PC-9 (cell line): ENCODE data around the gene LMF1. TPM values are rescaled to one million over a fixed set of nuclear protein-coding genes. Genes with fewer than 3 reads are reported as not detected.

Experiments
- BruUV-seq: library from RNA; stranded (reverse); fragments of 400-500 nt; replicated peaks from 2 replicates; lab custom pipeline; 2021; lab: Mats Ljungman, UMichigan
- CTCF ChIA-PET: fragments of 300-600 bp; sonication (Branson Sonifier 250); formaldehyde crosslinking; loops from one replicate; lab custom pipeline; 2022; ENCODE audit warnings: antibody characterized with exemption; lab: Charles Lee
- POLR2A ChIA-PET: fragments of 300-600 bp; sonication (Branson Sonifier 250); formaldehyde crosslinking; loops from one replicate; lab custom pipeline; 2022; ENCODE audit warnings: antibody characterized with exemption; ENCODE audit not compliant: unreplicated experiment; lab: Charles Lee
- DNase-seq, 2 experiments: peaks; one replicate each; pipeline versions ENCODE4 v3.0.0 to v3.0.0-alpha.2; 2015 to 2022; ENCODE audit warnings: mixed read lengths in 1 of 2
- H2AFZ ChIP-seq: fragments of 200-600 bp; sonication (generic); 2 replicates; pipeline ENCODE4 v1.8.1; 2017; ENCODE audit warnings: antibody characterized with exemption
- H3F3A ChIP-seq: fragments of 200-600 bp; sonication (generic); 2 replicates; pipeline ENCODE4 v1.8.1; 2017; ENCODE audit warnings: antibody characterized with exemption, mild to moderate bottlenecking, low read depth; ENCODE audit not compliant: insufficient read depth
- H3K27ac ChIP-seq: fragments of 200-600 bp; sonication (generic); 2 replicates; pipeline ENCODE4 v1.6.1; 2016; ENCODE audit warnings: mixed run types
- H3K27me3 ChIP-seq: fragments of 200-600 bp; sonication (generic); 2 replicates; pipeline ENCODE4 v1.6.1; 2016; ENCODE audit warnings: low read depth, mixed run types; ENCODE audit not compliant: insufficient read depth
- H3K36me3 ChIP-seq: fragments of 200-600 bp; sonication (generic); 2 replicates; pipeline ENCODE4 v1.6.1; 2016; ENCODE audit warnings: low read depth, mixed run types
- H3K4me1 ChIP-seq: fragments of 200-600 bp; sonication (generic); replicated peaks from 2 replicates; pipeline ENCODE4 v1.6.1; 2016; ENCODE audit warnings: mixed run types; ENCODE audit not compliant: insufficient read depth
- H3K4me2 ChIP-seq: fragments of 200-600 bp; sonication (generic); 2 replicates; pipeline ENCODE4 v1.6.1; 2017; ENCODE audit warnings: mixed run types
- H3K4me3 ChIP-seq: fragments of 200-600 bp; sonication (generic); 2 replicates; pipeline ENCODE4 v1.6.1; 2016; ENCODE audit warnings: mixed run types
- H3K79me2 ChIP-seq: fragments of 200-600 bp; sonication (generic); 2 replicates; pipeline ENCODE4 v1.6.1; 2017; ENCODE audit warnings: low read depth, mixed run types
- H3K9me2 ChIP-seq: fragments of 200-600 bp; sonication (generic); 2 replicates; pipeline ENCODE4 v1.8.1; 2017; ENCODE audit warnings: mild to moderate bottlenecking; ENCODE audit not compliant: insufficient read depth
- H3K9me3 ChIP-seq: fragments of 200-600 bp; sonication (generic); 2 replicates; pipeline ENCODE4 v1.8.1; 2016; ENCODE audit warnings: low read depth; ENCODE audit not compliant: insufficient read depth
- H4K20me1 ChIP-seq: fragments of 200-600 bp; sonication (generic); 2 replicates; pipeline ENCODE4 v1.8.1; 2017; ENCODE audit not compliant: insufficient read depth
- EZH2 ChIP-seq: fragments of 200-600 bp; sonication (generic); IDR thresholded peaks from 2 replicates; pipeline ENCODE4 v1.8.0; 2017; ENCODE audit warnings: antibody characterized with exemption, low read depth
- intact Hi-C: fragments of 100-400 bp; cut with micrococcal nuclease; formaldehyde crosslinking; loops from one replicate; pipeline ENCODE4 v1.10.0; 2022; ENCODE audit not compliant: unreplicated experiment
- total RNA-seq: library from RNA; stranded (reverse); gene quantifications from 2 replicates; pipeline ENCODE4 v1.2.3, GENCODE V29; 2021
- TF ChIP-seq, protein P1 (sequence below): fragments of 200-600 bp; sonication (generic); conservative IDR thresholded peaks from 2 replicates; pipeline ENCODE4 v1.6.1; 2017; ENCODE audit warnings: mixed run types, antibody characterized with exemption, mild to moderate bottlenecking, moderate library complexity

The LMF1 gene
- total RNA-seq, 1 experiment from 2014 or later = 31.3 TPM

DNA sequence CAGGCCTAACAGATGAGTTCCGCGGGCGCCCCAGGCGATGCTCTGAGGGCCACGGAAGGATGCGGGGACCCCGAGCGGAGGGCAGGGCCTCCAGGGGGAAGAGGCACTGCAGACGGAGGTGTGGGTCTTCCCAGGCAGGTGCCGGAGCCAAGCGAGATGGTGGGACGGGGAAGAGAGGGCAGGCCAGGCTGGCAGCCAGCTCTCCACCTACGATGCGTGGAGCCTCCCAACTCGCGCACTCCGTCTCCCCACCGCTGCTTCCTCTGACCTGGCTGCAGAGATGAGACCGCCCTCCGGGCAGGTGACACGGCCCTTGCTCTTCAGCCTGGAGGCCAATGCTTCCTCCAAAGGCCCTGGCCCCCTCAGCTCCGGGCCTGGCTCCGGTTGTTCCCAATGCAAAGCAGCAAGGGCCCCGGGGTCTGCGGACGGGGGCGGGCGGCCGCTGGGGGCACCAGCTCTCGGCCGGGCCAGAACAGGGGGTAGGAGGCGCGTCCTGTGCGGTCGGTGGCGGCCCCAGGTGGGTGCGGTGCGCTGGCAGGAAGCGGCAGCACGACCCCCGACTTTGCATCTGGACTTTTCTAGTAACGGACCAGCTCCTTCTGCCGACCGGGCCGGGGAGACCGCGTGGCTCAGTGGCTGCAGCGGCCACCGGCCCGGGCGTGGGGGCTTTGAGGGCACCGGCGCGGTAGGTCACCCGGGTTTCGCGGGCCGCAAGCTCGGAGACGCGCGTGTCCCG lies 9.2 kb upstream of the LMF1 start:
- DNase-seq = no peak
- TF ChIP-seq, protein P1, sequence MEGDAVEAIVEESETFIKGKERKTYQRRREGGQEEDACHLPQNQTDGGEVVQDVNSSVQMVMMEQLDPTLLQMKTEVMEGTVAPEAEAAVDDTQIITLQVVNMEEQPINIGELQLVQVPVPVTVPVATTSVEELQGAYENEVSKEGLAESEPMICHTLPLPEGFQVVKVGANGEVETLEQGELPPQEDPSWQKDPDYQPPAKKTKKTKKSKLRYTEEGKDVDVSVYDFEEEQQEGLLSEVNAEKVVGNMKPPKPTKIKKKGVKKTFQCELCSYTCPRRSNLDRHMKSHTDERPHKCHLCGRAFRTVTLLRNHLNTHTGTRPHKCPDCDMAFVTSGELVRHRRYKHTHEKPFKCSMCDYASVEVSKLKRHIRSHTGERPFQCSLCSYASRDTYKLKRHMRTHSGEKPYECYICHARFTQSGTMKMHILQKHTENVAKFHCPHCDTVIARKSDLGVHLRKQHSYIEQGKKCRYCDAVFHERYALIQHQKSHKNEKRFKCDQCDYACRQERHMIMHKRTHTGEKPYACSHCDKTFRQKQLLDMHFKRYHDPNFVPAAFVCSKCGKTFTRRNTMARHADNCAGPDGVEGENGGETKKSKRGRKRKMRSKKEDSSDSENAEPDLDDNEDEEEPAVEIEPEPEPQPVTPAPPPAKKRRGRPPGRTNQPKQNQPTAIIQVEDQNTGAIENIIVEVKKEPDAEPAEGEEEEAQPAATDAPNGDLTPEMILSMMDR = no peak
- TF ChIP-seq EZH2 = no peak
- Histone ChIP-seq H3K9me2 (no peaks in the 10 kb centered on the region), H3F3A (peaks cover 3% of the 10 kb centered on the region; the same call in 1 of the 2 replicates), H3K36me3 (no peaks in the 10 kb centered on the region), H3K27me3 (peaks cover 51% of the 10 kb centered on the region), H3K9me3 (no peaks in the 10 kb centered on the region), H2AFZ (no peak overlapping the region), H4K20me1 (no peaks in the 10 kb centered on the region), H3K4me1 (0 out of 2 replicates have a peak, but pooled peaks cover 2% of the 10 kb centered on the region), H3K4me2 (no peak overlapping the region), H3K4me3 (no peak overlapping the region), H3K79me2 (no peaks in the 10 kb centered on the region), H3K27ac (no peak overlapping the region)
- intact Hi-C loops = loop anchor here (10.0 kb wide), 1 partner anchor 165 kb away; no protein-coding TSS in a partner anchor
- POLR2A ChIA-PET = no interaction called here
- BruUV-seq = no TSS peak
- CTCF ChIA-PET = no interaction called here

DNA sequence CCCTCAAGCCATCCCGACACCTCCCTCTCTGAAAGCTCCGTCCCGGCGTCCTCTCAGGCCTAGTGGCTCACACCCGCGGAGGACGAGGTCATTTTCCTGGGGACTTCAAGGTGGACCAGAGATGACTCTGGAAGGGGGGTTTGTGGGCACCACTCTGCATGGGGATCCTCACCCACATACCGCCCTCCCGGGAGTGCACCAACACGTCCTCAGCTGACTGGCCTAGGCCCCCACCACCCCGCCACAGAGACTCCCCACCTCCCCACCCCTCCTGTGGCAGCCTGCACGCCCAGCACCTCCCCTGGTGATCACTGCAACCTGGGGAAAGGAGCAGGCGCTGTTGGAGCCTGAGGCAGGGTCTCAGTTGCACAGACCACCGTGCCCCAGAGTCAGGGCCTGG lies 8.4 kb upstream of the LMF1 start:
- Histone ChIP-seq H3K36me3 (no peaks in the 10 kb centered on the region), H3K27me3 (peaks cover 55% of the 10 kb centered on the region), H3K9me3 (no peaks in the 10 kb centered on the region), H2AFZ (no peak overlapping the region), H3K79me2 (no peaks in the 10 kb centered on the region), H3K4me3 (no peak overlapping the region), H4K20me1 (no peaks in the 10 kb centered on the region), H3K9me2 (no peaks in the 10 kb centered on the region), H3K27ac (no peak overlapping the region), H3K4me2 (no peak overlapping the region), H3K4me1 (0 out of 2 replicates have a peak, but pooled peaks cover 4% of the 10 kb centered on the region), H3F3A (peaks cover 3% of the 10 kb centered on the region; the same call in 1 of the 2 replicates)
- intact Hi-C loops = loop anchor here (10.0 kb wide), 1 partner anchor 164 kb away; no protein-coding TSS in a partner anchor
- CTCF ChIA-PET = no interaction called here
- BruUV-seq = no TSS peak
- DNase-seq = no peak
- POLR2A ChIA-PET = no interaction called here
- TF ChIP-seq, protein P1 = no peak
- TF ChIP-seq EZH2 = no peak

DNA sequence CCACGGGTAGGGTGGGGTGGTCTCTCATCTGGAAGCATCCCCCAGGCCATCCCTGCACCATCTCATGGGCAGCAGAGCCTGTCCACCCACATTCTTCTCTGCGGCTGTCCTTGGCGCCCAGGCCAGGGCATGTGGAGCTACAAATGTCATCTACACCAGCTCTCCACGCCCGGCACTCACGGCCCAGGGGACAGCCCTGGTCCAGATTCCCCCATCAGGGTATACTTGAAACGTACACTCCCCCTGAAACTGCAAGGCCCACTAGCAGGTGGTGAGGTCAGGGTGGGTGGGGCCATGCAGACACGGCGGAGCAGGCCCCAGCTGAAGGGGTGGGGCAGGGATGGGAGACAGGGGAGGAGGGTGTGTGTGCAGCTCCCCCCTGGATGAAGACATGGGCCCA lies 7.6 kb upstream of the LMF1 start:
- Histone ChIP-seq H3K79me2 (no peaks in the 10 kb centered on the region), H3K4me3 (no peak overlapping the region), H3K4me2 (no peak overlapping the region), H3K9me2 (no peaks in the 10 kb centered on the region), H3K9me3 (no peaks in the 10 kb centered on the region), H3K4me1 (0 out of 2 replicates have a peak, but pooled peaks cover 4% of the 10 kb centered on the region), H3K36me3 (no peaks in the 10 kb centered on the region), H2AFZ (no peak overlapping the region), H4K20me1 (no peaks in the 10 kb centered on the region), H3F3A (peaks cover 3% of the 10 kb centered on the region; the same call in 1 of the 2 replicates), H3K27me3 (peaks cover 58% of the 10 kb centered on the region), H3K27ac (no peak overlapping the region)
- no peak for TF ChIP-seq EZH2
- TF ChIP-seq, protein P1 = no peak
- no peak for DNase-seq
- ChIA-PET POLR2A (no interaction called here), CTCF (no interaction called here)
- intact Hi-C loops = loop anchor here (10.0 kb wide), 1 partner anchor 164 kb away; no protein-coding TSS in a partner anchor
- no TSS peak for BruUV-seq
